HL-60/S4 treated with retinoic acid at 250 ng/mL for 4 days and 3 days (cell line): ENCODE data around the gene ACIN1.

Source experiments
- in situ Hi-C: fragments of 300-500 bp; cut with MboI; formaldehyde crosslinking; loops from 2 replicates; pipeline ENCODE4 v1.7.0; 2022; ENCODE audit warnings: low sequenced_read_pairs

The ACIN1 gene

GRCh38 chr14:23091294-23092225 lies 3.4 kb downstream of the ACIN1 start:
- in situ Hi-C loops, result no loop called here

GRCh38 chr14:23090254-23090636 lies 4.7 kb downstream of the ACIN1 start:
- in situ Hi-C loops, result no loop called here

- in situ Hi-C loops, result no loop called here
Observed at GRCh38 chr14:23089498-23090253, 5.3 kb downstream of the ACIN1 start.

- in situ Hi-C loops, result no loop called here
Observed at GRCh38 chr14:23086565-23086964, 8.4 kb downstream of the ACIN1 start.

GRCh38 chr14:23085458-23085857 lies 9.5 kb downstream of the ACIN1 start:
- in situ Hi-C loops, result no loop called here

- in situ Hi-C loops, result no loop called here
Observed at GRCh38 chr14:23080474-23080873, 14.5 kb downstream of the ACIN1 start.

GRCh38 chr14:23079716-23080115 lies 15.2 kb downstream of the ACIN1 start:
- in situ Hi-C loops, result no loop called here

GRCh38 chr14:23078692-23079116 lies 16.2 kb downstream of the ACIN1 start:
- in situ Hi-C loops, result no loop called here

GRCh38 chr14:23077962-23078361 lies 17.0 kb downstream of the ACIN1 start:
- in situ Hi-C loops, result no loop called here

- in situ Hi-C loops, result no loop called here
Observed at GRCh38 chr14:23076785-23077408, 18.0 kb downstream of the ACIN1 start.

GRCh38 chr14:23074906-23075305 lies 20.0 kb downstream of the ACIN1 start:
- in situ Hi-C loops, result no loop called here

- in situ Hi-C loops, result no loop called here
Observed at GRCh38 chr14:23071921-23072539, 22.9 kb downstream of the ACIN1 start.

GRCh38 chr14:23071244-23071920 lies 23.6 kb downstream of the ACIN1 start:
- in situ Hi-C loops, result no loop called here

GRCh38 chr14:23070262-23071129 lies 24.4 kb downstream of the ACIN1 start:
- in situ Hi-C loops, result no loop called here

GRCh38 chr14:23069413-23069806 lies 25.5 kb downstream of the ACIN1 start:
- in situ Hi-C loops, result no loop called here

GRCh38 chr14:23068789-23069412 lies 26.0 kb downstream of the ACIN1 start:
- in situ Hi-C loops, result no loop called here

GRCh38 chr14:23067847-23068788 lies 26.8 kb downstream of the ACIN1 start:
- in situ Hi-C loops, result no loop called here
